Mammary epithelial cell (primary cell): ENCODE measurements around the gene FCHSD2.

ENCODE experiments used
- CTCF ChIP-seq, 2 donors: IDR thresholded peaks in 1 of 2; conservative IDR thresholded peaks in 1 of 2; 2 replicates each; pipeline ENCODE4 v1.5.1; 2011 to 2012; ENCODE audit warnings: inconsistent platforms in 2 of 2, low read length in 2 of 2, mild to moderate bottlenecking in 2 of 2, control low read depth in 1 of 2, low read depth in 1 of 2; ENCODE audit not compliant: insufficient read depth in 1 of 2; ENCODE audit errors: extremely low read depth in 1 of 2
- EZH2 ChIP-seq: IDR thresholded peaks from 2 replicates; pipeline ENCODE4 v1.6.1; 2012; ENCODE audit warnings: low read length, inconsistent platforms, borderline replicate concordance

DNA sequence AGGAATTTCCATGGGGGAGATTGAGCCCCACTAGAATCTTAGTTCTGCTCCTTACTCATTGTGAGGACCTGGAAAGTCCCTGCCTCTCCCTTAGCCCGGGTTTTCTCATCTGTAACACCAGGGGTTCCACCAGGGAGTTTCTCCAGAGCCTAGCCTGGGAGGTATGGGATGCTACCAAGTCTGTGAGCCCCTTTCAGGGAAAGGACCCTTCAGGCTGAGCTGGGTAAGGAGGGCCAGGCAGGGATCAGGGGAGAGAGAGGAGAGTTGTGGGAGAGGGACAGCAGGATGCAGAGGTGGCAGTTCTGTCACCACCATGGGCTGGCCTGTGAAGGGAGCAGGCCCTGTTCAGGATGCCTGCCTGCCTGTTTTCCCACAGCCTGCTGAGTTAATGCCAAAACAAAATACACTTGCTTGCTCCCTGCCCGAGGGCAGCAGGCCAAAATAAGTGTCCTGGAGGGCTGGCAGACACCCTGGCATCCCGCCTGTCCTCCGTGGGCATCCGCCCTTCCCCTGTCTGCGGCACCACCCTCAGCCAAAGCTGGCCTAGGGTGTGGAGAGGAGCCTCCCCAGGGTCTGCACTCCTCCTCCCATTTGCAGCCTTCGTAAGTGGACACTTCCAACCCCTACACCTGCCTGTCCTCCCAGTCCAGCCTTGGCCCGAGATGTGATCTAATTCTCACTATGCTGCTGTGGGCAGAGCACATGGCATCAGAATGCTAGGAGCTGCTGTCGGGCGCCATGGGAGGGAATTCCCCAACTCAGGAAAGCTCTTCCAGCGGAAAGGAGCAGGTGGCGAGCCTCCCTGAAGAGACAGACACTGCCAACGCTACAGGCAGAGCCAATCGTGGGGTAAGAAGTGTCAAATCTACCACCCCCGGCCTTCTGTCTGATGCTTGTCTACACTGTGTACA is 5.9 kb upstream of the FCHSD2 start:
- no peak for TF ChIP-seq CTCF (conservative IDR thresholded peaks at IDR 0.05 in 1 of 2, IDR thresholded peaks at IDR 0.05 in 1 of 2; ENCODE audit: extremely low read depth in 1 of 2, insufficient read depth in 1 of 2, low read depth in 1 of 2, low read length in 2 of 2)
- no peak for TF ChIP-seq EZH2
